ENCODE results near the gene ADAM12. TPM values are rescaled to one million over a fixed set of nuclear protein-coding genes. Genes with fewer than 3 reads are reported as not detected.

The ADAM12 gene
- total and polyA plus RNA-seq, 9 of the 15 experiments (the other 6 are each of a cell fraction or from before 2014, with no cell fraction given), result not detected

- H3K27me3 ChIP-seq (ENCODE audit: control insufficient read depth in 2 of 2, insufficient read depth in 2 of 2, low read length in 2 of 2), result no peaks in the 10 kb centered on the region
- DNase-seq (ENCODE audit: extremely low read depth in 1 of 4, low spot score in 3 of 4) (no peak), FAIRE-seq (no peak), ATAC-seq (no peak)
- intact Hi-C loops (cut with micrococcal nuclease), result loop anchor here (10.0 kb wide), 1 partner anchor 225 kb away; no protein-coding TSS in a partner anchor
- no peaks in the 10 kb centered on the region for H3K79me2 ChIP-seq (ENCODE audit: control insufficient read depth, insufficient read depth, low read length)
- no peak overlapping the region for H3K4me3 ChIP-seq
- no peaks in the 10 kb centered on the region for H4K20me1 ChIP-seq (replicated peaks; ENCODE audit: control insufficient read depth, insufficient read depth, low read length)
- 6% methylated on average over 5 of the region's 6 CpGs for WGBS (ENCODE audit: insufficient coverage, low coverage, missing lambda C conversion rate)
- in situ Hi-C loops (cut with MboI), result no loop called here
- H3K36me3 ChIP-seq (ENCODE audit: control insufficient read depth, insufficient read depth, low read length), result no peaks in the 10 kb centered on the region
- H3K4me1 ChIP-seq (replicated peaks in 1 of 2; ENCODE audit: control insufficient read depth in 2 of 2, insufficient read depth in 2 of 2, low read length in 2 of 2), result no peaks in the 10 kb centered on the region
- H3K9ac ChIP-seq (ENCODE audit: insufficient read depth in 1 of 2, low read depth in 2 of 2, low read length in 2 of 2), result no peak overlapping the region
- BruUV-seq (replicated peaks), result no TSS peak
- no peak overlapping the region for H3K27ac ChIP-seq (ENCODE audit: extremely low read depth, low read depth, low read length)
- no peaks in the 10 kb centered on the region for H3K9me3 ChIP-seq (replicated peaks; ENCODE audit: control insufficient read depth, insufficient read depth, low read depth, low read length)
- no peak overlapping the region for H3K4me2 ChIP-seq (ENCODE audit: insufficient read depth, low read length)
- POLR2A ChIA-PET, result no interaction called here
- no peak for TF ChIP-seq MCM3 (IDR thresholded peaks at IDR 0.05)
- no peaks in the 10 kb centered on the region for H3K9me1 ChIP-seq (ENCODE audit: control insufficient read depth, insufficient read depth, low read length)
- CTCF ChIA-PET (ENCODE audit: low intra/inter-chr PET ratio), result no interaction called here
- no peak overlapping the region for H2AFZ ChIP-seq (ENCODE audit: low read depth, low read length)
These were observed 21.5 kb upstream of the ADAM12 start for GRCh38 chr10:126409821-126410220.

- H3K4me2 ChIP-seq (ENCODE audit: insufficient read depth, low read length), result no peak overlapping the region
- no peaks in the 10 kb centered on the region for H3K9me3 ChIP-seq (replicated peaks; ENCODE audit: control insufficient read depth, insufficient read depth, low read depth, low read length)
- intact Hi-C loops (cut with micrococcal nuclease), result loop anchor here (10.0 kb wide), 1 partner anchor 224 kb away; no protein-coding TSS in a partner anchor
- FAIRE-seq, result no peak
- ATAC-seq, result no peak
- BruUV-seq (replicated peaks), result no TSS peak
- WGBS (ENCODE audit: insufficient coverage, low coverage, missing lambda C conversion rate), result 0% methylated on average over 4 of the region's 11 CpGs
- no peaks in the 10 kb centered on the region for H4K20me1 ChIP-seq (replicated peaks; ENCODE audit: control insufficient read depth, insufficient read depth, low read length)
- in situ Hi-C loops (cut with MboI), result no loop called here
- no peak overlapping the region for H3K4me3 ChIP-seq
- no peaks in the 10 kb centered on the region for H3K79me2 ChIP-seq (ENCODE audit: control insufficient read depth, insufficient read depth, low read length)
- H3K4me1 ChIP-seq (replicated peaks in 1 of 2; ENCODE audit: control insufficient read depth in 2 of 2, insufficient read depth in 2 of 2, low read length in 2 of 2), result no peaks in the 10 kb centered on the region
- no peak overlapping the region for H3K27ac ChIP-seq (ENCODE audit: extremely low read depth, low read depth, low read length)
- POLR2A ChIA-PET, result interaction anchor here (0.6 kb wide), 1 partner anchor 101 kb away, joined by 3 read pairs; no protein-coding TSS in a partner anchor
- H3K9ac ChIP-seq (ENCODE audit: insufficient read depth in 1 of 2, low read depth in 2 of 2, low read length in 2 of 2), result no peak overlapping the region
- H3K27me3 ChIP-seq (ENCODE audit: control insufficient read depth in 2 of 2, insufficient read depth in 2 of 2, low read length in 2 of 2), result no peaks in the 10 kb centered on the region
- no peaks in the 10 kb centered on the region for H3K9me1 ChIP-seq (ENCODE audit: control insufficient read depth, insufficient read depth, low read length)
- H3K36me3 ChIP-seq (ENCODE audit: control insufficient read depth, insufficient read depth, low read length), result no peaks in the 10 kb centered on the region
- CTCF ChIA-PET (ENCODE audit: low intra/inter-chr PET ratio), result no interaction called here
- no peak for TF ChIP-seq ELK3 (CRISPR knock-in tag; IDR thresholded peaks at IDR 0.05)
- no peak for TF ChIP-seq ZNF133 (CRISPR knock-in tag; IDR thresholded peaks at IDR 0.05)
- TF ChIP-seq MNT (conservative IDR thresholded peaks at IDR 0.05), result no peak
- no peak overlapping the region for H2AFZ ChIP-seq (ENCODE audit: low read depth, low read length)
- DNase-seq (ENCODE audit: extremely low read depth in 1 of 4, low spot score in 3 of 4), result no peak
These were observed 20.8 kb upstream of the ADAM12 start for GRCh38 chr10:126408953-126409641.

Measured in K562 (cell line).